GM23338 (cell line): Measurements from ENCODE around the gene INPP5A. TPM values are rescaled to one million over a fixed set of nuclear protein-coding genes. Genes with fewer than 3 reads are reported as not detected.

Source experiments
- ATAC-seq: fragments of 200-7000 bp; cut with Tn5 transposase; 3 replicates; pipeline ENCODE4 v1.9.1; 2020
- DNase-seq: peaks from one replicate; pipeline ENCODE4 v3.0.0-alpha.2; 2015; ENCODE audit warnings: low spot score
- H2AFZ ChIP-seq: fragments of 200-600 bp; sonication (generic); 2 replicates; pipeline ENCODE4 v1.8.0; 2016; ENCODE audit warnings: antibody characterized with exemption, mild to moderate bottlenecking, moderate library complexity
- H3F3A ChIP-seq: fragments of 200-600 bp; sonication (generic); replicated peaks from 2 replicates; pipeline ENCODE4 v1.8.0; 2017; ENCODE audit warnings: antibody characterized with exemption, mixed run types, low read depth
- H3K27ac ChIP-seq: fragments of 200-600 bp; sonication (generic); 2 replicates; pipeline ENCODE4 v1.6.1; 2016; ENCODE audit warnings: low read depth
- H3K27me3 ChIP-seq: fragments of 200-600 bp; sonication (generic); 2 replicates; pipeline ENCODE4 v1.8.0; 2016; ENCODE audit warnings: mild to moderate bottlenecking, mixed run types, moderate library complexity; ENCODE audit not compliant: insufficient read depth
- H3K36me3 ChIP-seq: fragments of 200-600 bp; sonication (generic); 2 replicates; pipeline ENCODE4 v1.8.0; 2016; ENCODE audit warnings: mild to moderate bottlenecking; ENCODE audit not compliant: insufficient read depth
- H3K4me1 ChIP-seq: fragments of 200-600 bp; sonication (generic); 2 replicates; pipeline ENCODE4 v1.8.0; 2016; ENCODE audit warnings: mild to moderate bottlenecking, moderate library complexity; ENCODE audit not compliant: insufficient read depth
- H3K4me2 ChIP-seq: fragments of 200-600 bp; sonication (generic); 2 replicates; pipeline ENCODE4 v1.7.1; 2017; ENCODE audit warnings: mixed run types
- H3K4me3 ChIP-seq: fragments of 200-600 bp; sonication (generic); 2 replicates; pipeline ENCODE4 v1.6.1; 2016; ENCODE audit warnings: mixed run types
- H3K79me2 ChIP-seq: fragments of 200-600 bp; sonication (generic); replicated peaks from 2 replicates; pipeline ENCODE4 v1.8.0; 2017; ENCODE audit warnings: mild to moderate bottlenecking; ENCODE audit not compliant: insufficient read depth
- H3K9me2 ChIP-seq: fragments of 200-600 bp; sonication (generic); 2 replicates; pipeline ENCODE4 v1.8.0; 2017; ENCODE audit not compliant: insufficient read depth
- H4K20me1 ChIP-seq: fragments of 200-600 bp; sonication (generic); replicated peaks from 2 replicates; pipeline ENCODE4 v1.8.0; 2017; ENCODE audit warnings: mild to moderate bottlenecking; ENCODE audit not compliant: insufficient read depth
- H3K27ac Mint-ChIP-seq: 2 replicates; pipeline ENCODE4 v1.8.0; 2020; ENCODE audit warnings: inconsistent platforms, mild to moderate bottlenecking, moderate library complexity, mixed read lengths
- H3K27me3 Mint-ChIP-seq: 3 replicates; pipeline ENCODE4 v1.8.0; 2022; ENCODE audit warnings: low read depth, mild to moderate bottlenecking, moderate library complexity, mixed read lengths, inconsistent platforms; ENCODE audit not compliant: insufficient read depth, poor library complexity
- H3K36me3 Mint-ChIP-seq: 3 replicates; pipeline ENCODE4 v1.8.0; 2021; ENCODE audit warnings: low read depth, mild to moderate bottlenecking, inconsistent platforms, moderate library complexity, mixed read lengths
- H3K4me1 Mint-ChIP-seq: 3 replicates; pipeline ENCODE4 v1.8.0; 2020; ENCODE audit warnings: mild to moderate bottlenecking, inconsistent platforms, mixed read lengths
- H3K4me3 Mint-ChIP-seq: 3 replicates; pipeline ENCODE4 v1.8.0; 2021; ENCODE audit warnings: moderate library complexity, mild to moderate bottlenecking, inconsistent platforms, mixed read lengths
- H3K9me3 Mint-ChIP-seq: 3 replicates; pipeline ENCODE4 v1.8.0; 2020; ENCODE audit warnings: moderate library complexity, mild to moderate bottlenecking, inconsistent platforms, mixed read lengths
- CREB1 ChIP-seq: fragments of 250-450 bp; sonication (Bioruptor Pico); IDR thresholded peaks from 2 replicates; pipeline ENCODE4 v1.5.0; 2020; ENCODE audit warnings: low read depth, mild to moderate bottlenecking, moderate library complexity
- CTCF ChIP-seq, 2 experiments: fragments of 200-600 bp in 1 of 2; sonication (generic) in 1 of 2; conservative IDR thresholded peaks; 2 replicates each; pipeline versions ENCODE4 v1.5.1 to v1.6.1; 2016 to 2017; ENCODE audit warnings: antibody characterized with exemption in 2 of 2, low read depth in 2 of 2, mild to moderate bottlenecking in 2 of 2, moderate library complexity in 1 of 2
- ETS1 ChIP-seq: IDR thresholded peaks from 2 replicates; pipeline ENCODE4 v1.6.1; 2016; ENCODE audit warnings: antibody characterized with exemption
- EZH2 ChIP-seq: fragments of 200-600 bp; sonication (generic); IDR thresholded peaks from one replicate; pipeline ENCODE4 v1.8.0; 2017; ENCODE audit warnings: antibody characterized with exemption, mild to moderate bottlenecking, low read depth; ENCODE audit not compliant: unreplicated experiment
- EZH2phosphoT487 ChIP-seq: fragments of 200-600 bp; sonication (generic); IDR thresholded peaks from one replicate; pipeline ENCODE4 v1.8.1; 2018; ENCODE audit warnings: antibody characterized with exemption; ENCODE audit not compliant: unreplicated experiment
- JUNB ChIP-seq: IDR thresholded peaks from one replicate; pipeline ENCODE4 v1.6.1; 2016; ENCODE audit warnings: antibody characterized with exemption; ENCODE audit not compliant: unreplicated experiment
- NANOG ChIP-seq: IDR thresholded peaks from 2 replicates; pipeline ENCODE4 v1.6.1; 2016; ENCODE audit warnings: antibody characterized with exemption, borderline replicate concordance
- POLR2AphosphoS5 ChIP-seq: IDR thresholded peaks from 2 replicates; pipeline ENCODE4 v1.6.1; 2016; ENCODE audit warnings: antibody characterized with exemption, low read depth
- REST ChIP-seq: IDR thresholded peaks from one replicate; pipeline ENCODE4 v1.6.1; 2018; ENCODE audit warnings: antibody characterized with exemption; ENCODE audit not compliant: unreplicated experiment
- STAT1 ChIP-seq: IDR thresholded peaks from one replicate; pipeline ENCODE4 v1.6.1; 2016; ENCODE audit warnings: antibody characterized with exemption; ENCODE audit not compliant: unreplicated experiment
- ZNF114 ChIP-seq: fragments of 250-450 bp; sonication (Bioruptor Pico); IDR thresholded peaks from 2 replicates; pipeline ENCODE4 v1.5.0; 2020; ENCODE audit warnings: mild to moderate bottlenecking, moderate library complexity
- ZNF331 ChIP-seq: fragments of 250-450 bp; sonication (Bioruptor Pico); IDR thresholded peaks from 2 replicates; pipeline ENCODE4 v1.5.0; 2020; ENCODE audit warnings: low read depth, mild to moderate bottlenecking, moderate library complexity
- polyA plus RNA-seq: library from polyadenylated mRNA; unstranded; fragments of >200 nt; fragmentation: Nextera tagmentation; extraction: Ambion mirVana; gene quantifications from 2 replicates; pipeline ENCODE4 v1.2.1, GENCODE V29; 2016
- total RNA-seq: library from RNA; depleted of rRNA; stranded (reverse); fragments of >200 nt; shearing (Covaris generic); gene quantifications from 2 replicates; pipeline ENCODE4 v1.2.3, GENCODE V29; 2014

Gene INPP5A
- total and polyA plus RNA-seq, 2 experiments from 2014 or later = 5.9 to 40.6 TPM

GRCh38 chr10:132574288-132574687 is 36.7 kb downstream of the INPP5A start:
- H3K27me3 Mint-ChIP-seq = peaks cover 9% of the 10 kb centered on the region
- TF ChIP-seq REST (no peak), JUNB (no peak), NANOG (no peak), EZH2phosphoT487 (no peak), STAT1 (no peak), ZNF114 (CRISPR knock-in tag) (no peak), EZH2 (no peak)

GRCh38 chr10:132574783-132575319 is 37.3 kb downstream of the INPP5A start:
- peaks cover 9% of the 10 kb centered on the region for H3K27me3 Mint-ChIP-seq
- peaks cover 21% of the 10 kb centered on the region for H3K4me1 ChIP-seq
- H3K36me3 ChIP-seq = no peaks in the 10 kb centered on the region
- H3K9me3 Mint-ChIP-seq = no peaks in the 10 kb centered on the region
- H3K9me2 ChIP-seq = no peaks in the 10 kb centered on the region
- H3F3A ChIP-seq = 0 out of 2 replicates have a peak, but pooled peaks cover 4% of the 10 kb centered on the region
- H4K20me1 ChIP-seq = peaks cover 4% of the 10 kb centered on the region; the same call in 1 of the 2 replicates
- peaks cover 35% of the 10 kb centered on the region for H3K4me1 Mint-ChIP-seq
- H3K36me3 Mint-ChIP-seq = no peaks in the 10 kb centered on the region
- H3K4me3 Mint-ChIP-seq = no peak overlapping the region
- H3K27ac ChIP-seq = no peak overlapping the region
- H3K79me2 ChIP-seq = peaks cover 4% of the 10 kb centered on the region
- no peaks in the 10 kb centered on the region for H3K27me3 ChIP-seq
- no peak overlapping the region for H3K4me2 ChIP-seq
- H3K27ac Mint-ChIP-seq = no peak overlapping the region
- ATAC-seq (peak; percentile 9), DNase-seq (peak; percentile 63)
- no peak overlapping the region for H2AFZ ChIP-seq
- no peak overlapping the region for H3K4me3 ChIP-seq
- TF ChIP-seq NANOG (no peak), ETS1 (no peak), CREB1 (no peak), REST (no peak), ZNF114 (CRISPR knock-in tag) (no peak), EZH2phosphoT487 (no peak), ZNF331 (no peak), CTCF (conservative IDR thresholded peaks at IDR 0.05; ENCODE audit: low read depth in 2 of 2) (no peak), STAT1 (no peak), POLR2AphosphoS5 (no peak)

More at GRCh38 chr10:132574288-132574687, 36.7 kb downstream of the INPP5A start:
- H3K27me3 ChIP-seq = no peaks in the 10 kb centered on the region
- ATAC-seq = no peak
- no peaks in the 10 kb centered on the region for H3K36me3 ChIP-seq
- H3F3A ChIP-seq = 0 out of 2 replicates have a peak, but pooled peaks cover 4% of the 10 kb centered on the region
- H3K4me2 ChIP-seq = no peak overlapping the region
- no peak overlapping the region for H3K27ac ChIP-seq
- H3K36me3 Mint-ChIP-seq = no peaks in the 10 kb centered on the region
- no peak overlapping the region for H2AFZ ChIP-seq
- peaks cover 5% of the 10 kb centered on the region for H4K20me1 ChIP-seq
- H3K4me1 Mint-ChIP-seq = peaks cover 35% of the 10 kb centered on the region
- no peak overlapping the region for H3K4me3 Mint-ChIP-seq
- H3K79me2 ChIP-seq = peaks cover 4% of the 10 kb centered on the region
- no peak overlapping the region for H3K4me3 ChIP-seq
- H3K27ac Mint-ChIP-seq = no peak overlapping the region
- peaks cover 21% of the 10 kb centered on the region for H3K4me1 ChIP-seq
- DNase-seq = no peak
- H3K9me2 ChIP-seq = no peaks in the 10 kb centered on the region
- no peaks in the 10 kb centered on the region for H3K9me3 Mint-ChIP-seq
